ENCODE results near the gene NCKAP5. TPM values are rescaled to one million over a fixed set of nuclear protein-coding genes. Genes with fewer than 3 reads are reported as not detected.

Gene NCKAP5
- total and polyA plus RNA-seq, 8 donors: 0.23 to 1.5 (median 0.44) TPM

DNA sequence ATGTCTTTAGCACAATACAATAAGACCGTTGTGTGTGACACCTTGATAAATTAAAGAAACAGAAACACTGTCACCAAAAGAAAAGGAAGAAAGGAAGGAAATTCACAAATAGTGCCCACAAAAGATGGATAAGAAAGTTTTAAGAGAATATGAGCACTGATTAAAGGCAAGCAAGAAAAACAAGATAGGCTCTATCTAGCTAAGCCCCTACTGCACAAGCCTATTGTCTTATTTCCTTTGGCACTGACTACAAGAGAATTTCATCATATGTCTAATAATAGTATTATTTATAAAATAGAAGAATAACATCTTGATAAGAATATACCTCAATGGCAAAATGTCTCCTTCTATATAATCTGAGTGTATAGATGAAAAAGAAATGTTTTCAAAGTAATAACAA is 335.7 kb downstream of the NCKAP5 start:
- H3K27ac ChIP-seq: no peak overlapping the region
- no peaks in the 10 kb centered on the region for H3K36me3 ChIP-seq
- no peaks in the 10 kb centered on the region for H3K27me3 ChIP-seq
- H3K4me3 ChIP-seq: no peak overlapping the region
- ATAC-seq: no peak
- TF ChIP-seq, protein P1, sequence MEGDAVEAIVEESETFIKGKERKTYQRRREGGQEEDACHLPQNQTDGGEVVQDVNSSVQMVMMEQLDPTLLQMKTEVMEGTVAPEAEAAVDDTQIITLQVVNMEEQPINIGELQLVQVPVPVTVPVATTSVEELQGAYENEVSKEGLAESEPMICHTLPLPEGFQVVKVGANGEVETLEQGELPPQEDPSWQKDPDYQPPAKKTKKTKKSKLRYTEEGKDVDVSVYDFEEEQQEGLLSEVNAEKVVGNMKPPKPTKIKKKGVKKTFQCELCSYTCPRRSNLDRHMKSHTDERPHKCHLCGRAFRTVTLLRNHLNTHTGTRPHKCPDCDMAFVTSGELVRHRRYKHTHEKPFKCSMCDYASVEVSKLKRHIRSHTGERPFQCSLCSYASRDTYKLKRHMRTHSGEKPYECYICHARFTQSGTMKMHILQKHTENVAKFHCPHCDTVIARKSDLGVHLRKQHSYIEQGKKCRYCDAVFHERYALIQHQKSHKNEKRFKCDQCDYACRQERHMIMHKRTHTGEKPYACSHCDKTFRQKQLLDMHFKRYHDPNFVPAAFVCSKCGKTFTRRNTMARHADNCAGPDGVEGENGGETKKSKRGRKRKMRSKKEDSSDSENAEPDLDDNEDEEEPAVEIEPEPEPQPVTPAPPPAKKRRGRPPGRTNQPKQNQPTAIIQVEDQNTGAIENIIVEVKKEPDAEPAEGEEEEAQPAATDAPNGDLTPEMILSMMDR (IDR thresholded peaks at IDR 0.05): no peak
- DNase-seq: no peak
- no peaks in the 10 kb centered on the region for H3K4me1 ChIP-seq
- WGBS, 2 donors: 35 to 44% methylated on average over 1 of the region's 1 CpG
- no peak for FAIRE-seq
- intact Hi-C loops (cut with DNase I): no loop called here
- H3K9me3 ChIP-seq: no peaks in the 10 kb centered on the region

DNA sequence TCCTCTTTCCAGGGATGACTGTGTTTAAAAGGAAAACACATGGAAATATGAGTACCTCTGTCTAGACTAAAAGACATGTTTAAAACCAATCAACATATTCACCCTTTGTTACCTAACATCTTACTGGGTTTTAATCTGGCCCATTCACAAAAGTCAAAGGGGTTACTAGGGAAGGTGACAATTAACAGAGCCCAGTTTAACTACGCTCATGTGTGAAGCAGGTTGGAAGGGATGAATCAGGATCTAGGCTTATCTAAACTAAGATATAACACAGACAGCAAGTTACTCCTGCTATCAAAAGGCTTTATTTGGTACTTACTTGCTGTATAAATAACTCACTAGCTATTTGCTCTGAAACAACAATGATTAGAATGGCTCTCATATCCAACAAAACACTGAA is 337.0 kb downstream of the NCKAP5 start:
- H3K36me3 ChIP-seq: no peaks in the 10 kb centered on the region
- TF ChIP-seq, protein P1 (IDR thresholded peaks at IDR 0.05): no peak
- intact Hi-C loops (cut with DNase I): no loop called here
- WGBS, 2 donors: 77 to 92% methylated on average over 1 of the region's 1 CpG
- H3K4me3 ChIP-seq: no peak overlapping the region
- no peaks in the 10 kb centered on the region for H3K4me1 ChIP-seq
- no peak for FAIRE-seq
- no peaks in the 10 kb centered on the region for H3K27me3 ChIP-seq
- H3K27ac ChIP-seq: no peak overlapping the region
- no peaks in the 10 kb centered on the region for H3K9me3 ChIP-seq
- no peak for DNase-seq
- no peak for ATAC-seq

DNA sequence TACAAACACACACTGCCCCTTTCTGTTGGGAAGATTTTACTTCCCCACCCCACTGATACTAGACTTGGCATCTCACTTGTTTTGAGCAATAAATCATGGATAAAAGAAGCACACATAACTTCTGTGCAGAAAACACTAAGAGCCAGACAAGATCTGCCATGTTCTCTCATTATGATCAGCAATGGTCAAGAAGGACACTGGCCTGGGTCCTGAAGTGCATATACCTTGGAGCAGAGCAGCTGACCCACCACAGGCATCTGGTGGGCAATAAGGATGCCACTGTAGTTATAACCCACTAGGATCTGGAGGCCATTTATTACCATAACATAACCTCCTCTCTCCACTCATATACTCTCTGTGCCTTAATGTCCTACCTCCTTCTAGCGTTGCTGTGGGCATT is 338.3 kb downstream of the NCKAP5 start:
- Histone ChIP-seq H3K4me1 (no peaks in the 10 kb centered on the region), H3K9me3 (no peaks in the 10 kb centered on the region), H3K36me3 (no peaks in the 10 kb centered on the region), H3K4me3 (no peak overlapping the region), H3K27me3 (no peaks in the 10 kb centered on the region), H3K27ac (no peak overlapping the region)
- intact Hi-C loops (cut with DNase I): no loop called here
- no peak for ATAC-seq
- no peak for FAIRE-seq
- 72 to 95% methylated on average over 1 of the region's 1 CpG for whole genome bisulfite sequencing, 2 donors
- TF ChIP-seq, protein P1 (IDR thresholded peaks at IDR 0.05): no peak
- DNase-seq: no peak

DNA sequence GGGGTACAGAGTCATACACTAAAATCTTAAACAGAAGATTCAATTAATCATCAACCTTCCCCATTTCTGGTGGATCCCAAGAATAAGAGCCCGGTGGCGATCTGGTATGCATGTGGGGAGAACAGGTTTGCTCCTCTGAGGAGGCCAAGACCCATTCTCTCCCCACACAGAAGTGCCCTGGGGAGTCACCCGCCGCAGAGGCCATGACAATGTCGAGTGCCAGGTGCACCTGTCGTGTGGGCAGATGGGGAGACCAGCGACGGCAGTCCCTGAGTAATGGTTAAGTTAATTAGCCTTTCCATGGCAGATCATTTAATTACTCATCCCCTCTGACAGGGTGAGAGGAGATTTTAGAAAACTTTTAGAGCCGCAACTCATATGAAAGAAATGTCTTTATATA is 345.0 kb downstream of the NCKAP5 start:
- WGBS, 2 donors: 72 to 77% methylated on average over 9 of the region's 9 CpGs
- no peaks in the 10 kb centered on the region for H3K27me3 ChIP-seq
- DNase-seq (no peak), ATAC-seq (no peak), FAIRE-seq (no peak)
- H3K9me3 ChIP-seq: no peaks in the 10 kb centered on the region
- intact Hi-C loops (cut with DNase I): no loop called here
- no peak overlapping the region for H3K27ac ChIP-seq
- TF ChIP-seq, protein P1 (IDR thresholded peaks at IDR 0.05): no peak
- no peaks in the 10 kb centered on the region for H3K36me3 ChIP-seq
- H3K4me3 ChIP-seq: no peak overlapping the region
- H3K4me1 ChIP-seq: no peaks in the 10 kb centered on the region

DNA sequence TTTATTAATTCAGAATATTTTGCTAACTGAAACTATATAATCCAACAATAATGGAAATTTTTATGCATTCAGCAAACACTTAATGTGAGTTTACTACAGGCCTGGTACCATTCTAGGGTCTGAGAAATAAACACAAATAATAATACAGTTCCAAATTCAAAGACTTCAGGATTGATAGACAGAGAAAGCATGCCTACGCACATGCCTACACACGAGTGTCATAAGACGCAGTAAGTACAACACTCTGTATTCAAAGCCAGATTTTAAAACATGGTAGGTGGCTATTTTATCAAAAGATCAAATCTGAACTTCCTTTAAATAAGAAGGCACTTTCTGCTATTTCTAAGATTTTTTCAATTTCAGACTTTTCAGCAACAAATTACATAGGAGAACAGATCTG is 346.9 kb downstream of the NCKAP5 start:
- TF ChIP-seq, protein P1 (IDR thresholded peaks at IDR 0.05): no peak
- DNase-seq (no peak), FAIRE-seq (no peak), ATAC-seq (no peak)
- intact Hi-C loops (cut with DNase I): no loop called here
- Histone ChIP-seq H3K27ac (no peak overlapping the region), H3K36me3 (no peaks in the 10 kb centered on the region), H3K27me3 (no peaks in the 10 kb centered on the region), H3K4me3 (no peak overlapping the region), H3K9me3 (no peaks in the 10 kb centered on the region), H3K4me1 (no peaks in the 10 kb centered on the region)
- WGBS, 2 donors: 85 to 92% methylated on average over 3 of the region's 3 CpGs

Measured in pancreas (tissue), 10 donors.